NCI-H128 (cell line): ENCODE results near the gene TSPEAR.
A peak's percentile ranks its signal among the peaks of the same experiment; 100 is the strongest.
"Not testable (repeated sequence)": the region's sequence is repeated elsewhere in the genome, so short reads cannot be mapped to it uniquely, and the experiment has no call there.

Source experiments
- DNase-seq: peaks from one replicate; lab custom pipeline; 2025; ENCODE audit not compliant: unreplicated experiment; lab: John Stamatoyannopoulos, UW

The TSPEAR gene

GRCh38 chr21:44510508-44511218, 200.7 kb downstream of the TSPEAR start:
- DNase-seq, result peak; percentile 56

- DNase-seq, result no peak
Measured at GRCh38 chr21:44510109-44510507, 201.3 kb downstream of the TSPEAR start.

DNA sequence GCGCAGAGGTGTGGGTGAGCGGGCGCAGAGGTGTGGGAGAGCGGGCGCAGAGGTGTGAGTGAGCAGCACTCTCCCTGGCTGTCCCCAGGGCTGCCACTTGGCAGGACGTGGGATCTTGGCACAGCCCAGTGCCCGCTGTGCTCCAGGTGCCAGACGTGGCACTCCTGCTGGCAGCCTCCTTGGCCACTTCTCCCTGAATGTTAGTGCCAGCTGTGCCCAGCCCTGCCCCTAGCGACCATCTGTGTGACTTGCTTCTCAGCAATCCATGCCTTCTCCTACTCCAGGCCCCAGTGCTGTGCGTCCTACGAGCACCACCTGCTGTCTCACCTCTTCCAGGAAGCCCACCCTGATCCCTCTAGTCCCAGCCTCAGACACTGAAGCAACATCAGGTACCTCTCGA, 201.8 kb downstream of the TSPEAR start:
- DNase-seq, result no peak

GRCh38 chr21:44508711-44509445, 202.5 kb downstream of the TSPEAR start:
- no peak for DNase-seq

DNA sequence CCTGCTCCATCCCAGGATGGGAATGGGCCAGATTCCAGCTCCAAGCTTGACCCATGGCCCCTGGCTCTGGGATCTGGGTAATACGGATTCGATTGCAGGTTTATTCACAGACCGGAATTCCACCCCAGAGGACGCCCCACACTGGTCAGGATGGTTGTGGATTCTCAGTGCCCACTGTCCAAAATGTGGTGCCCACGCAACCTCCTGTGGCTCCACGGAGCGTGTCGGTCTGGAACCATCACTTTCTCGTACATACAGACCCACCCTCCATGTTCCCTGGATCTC, 203.0 kb downstream of the TSPEAR start:
- DNase-seq, result no peak

- DNase-seq, result no peak
Measured at GRCh38 chr21:44507673-44508425, 203.5 kb downstream of the TSPEAR start.

DNA sequence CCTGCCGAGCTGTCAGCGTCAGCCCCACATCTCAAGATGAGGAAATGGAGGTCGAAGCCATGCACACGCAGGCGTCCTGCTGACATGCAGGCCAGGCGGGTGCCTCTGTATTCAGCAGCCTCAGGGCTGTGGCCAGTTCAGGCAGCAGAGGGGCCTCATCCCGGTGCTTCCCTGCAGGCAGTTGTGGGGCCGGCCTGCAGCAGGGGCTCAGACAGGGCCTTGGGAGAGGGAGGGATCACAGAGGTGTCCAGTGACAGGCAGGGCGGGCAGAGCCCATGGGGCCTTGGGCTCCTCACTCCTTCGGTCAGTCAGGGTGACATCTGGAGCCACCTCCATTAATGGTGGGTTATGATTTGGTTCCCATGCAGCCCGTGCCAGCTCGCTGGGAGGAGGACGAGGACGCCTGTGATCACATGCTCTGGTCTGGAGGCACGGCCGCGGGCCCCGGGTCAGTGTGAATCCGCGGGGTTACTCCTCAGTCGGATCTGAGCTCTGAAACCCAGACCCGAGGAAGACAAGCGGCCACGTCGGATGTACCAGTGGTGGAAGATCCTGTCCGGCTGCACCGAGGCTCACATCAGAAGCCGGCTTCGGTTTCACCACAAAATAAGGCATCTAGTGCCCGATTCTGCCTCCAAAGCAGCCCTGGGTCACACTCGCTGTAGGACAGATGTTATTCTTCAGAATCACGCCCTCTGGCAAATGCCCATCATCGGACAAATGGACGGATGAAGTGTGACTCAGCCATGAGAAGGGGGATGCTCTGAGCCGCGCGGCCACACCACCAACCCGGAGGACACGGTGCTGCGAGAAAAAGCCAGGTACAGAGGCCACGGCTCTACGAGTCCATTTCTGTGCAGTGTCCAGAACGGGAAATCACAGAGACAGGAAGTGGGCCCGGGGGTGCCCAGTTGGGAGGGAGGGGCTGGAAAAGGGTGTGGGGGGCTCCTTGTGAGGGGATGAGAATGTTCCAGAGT, 204.8 kb downstream of the TSPEAR start:
- DNase-seq, result no peak

GRCh38 chr21:44505673-44506278, 205.6 kb downstream of the TSPEAR start:
- DNase-seq, result no peak

- no peak for DNase-seq
Measured at GRCh38 chr21:44503901-44504399, 207.4 kb downstream of the TSPEAR start.

DNA sequence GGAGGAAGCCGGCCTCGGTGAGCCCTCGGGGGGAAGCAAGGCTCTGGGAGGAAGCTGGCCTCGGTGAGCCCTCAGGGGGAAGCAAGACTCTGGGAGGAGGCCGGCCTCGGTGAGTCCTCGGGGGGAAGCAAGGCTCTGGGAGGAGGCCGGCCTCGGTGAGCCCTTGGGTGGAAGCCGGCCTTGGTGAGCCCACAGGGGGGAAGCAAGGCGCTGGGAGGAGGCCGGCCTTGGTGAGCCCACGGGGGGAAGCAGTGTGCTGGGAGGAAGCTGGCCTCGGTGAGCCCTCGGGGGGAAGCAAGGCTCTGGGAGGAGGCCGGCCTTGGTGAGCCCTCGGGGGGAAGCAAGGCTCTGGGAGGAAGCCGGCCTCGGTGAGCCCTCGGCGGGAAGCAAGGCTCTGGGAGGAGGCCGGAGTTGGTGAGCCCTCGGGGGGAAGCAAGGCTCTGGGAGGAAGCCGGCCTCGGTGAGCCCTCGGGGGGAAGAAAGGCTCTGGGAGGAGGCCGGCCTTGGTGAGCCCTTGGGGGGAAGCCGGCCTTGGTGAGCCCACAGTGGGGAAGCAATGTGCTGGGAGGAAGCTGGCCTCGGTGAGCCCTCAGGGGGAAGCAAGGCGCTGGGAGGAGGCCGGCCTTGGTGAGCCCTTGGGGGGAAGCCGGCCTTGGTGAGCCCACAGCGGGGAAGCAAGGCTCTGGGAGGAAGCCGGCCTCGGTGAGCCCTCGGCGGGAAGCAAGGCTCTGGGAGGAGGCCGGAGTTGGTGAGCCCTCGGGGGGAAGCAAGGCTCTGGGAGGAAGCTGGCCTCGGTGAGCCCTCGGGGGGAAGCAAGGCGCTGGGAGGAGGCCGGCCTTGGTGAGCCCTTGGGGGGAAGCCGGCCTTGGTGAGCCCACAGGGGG, 208.1 kb downstream of the TSPEAR start:
- DNase-seq, result not testable (repeated sequence)

DNA sequence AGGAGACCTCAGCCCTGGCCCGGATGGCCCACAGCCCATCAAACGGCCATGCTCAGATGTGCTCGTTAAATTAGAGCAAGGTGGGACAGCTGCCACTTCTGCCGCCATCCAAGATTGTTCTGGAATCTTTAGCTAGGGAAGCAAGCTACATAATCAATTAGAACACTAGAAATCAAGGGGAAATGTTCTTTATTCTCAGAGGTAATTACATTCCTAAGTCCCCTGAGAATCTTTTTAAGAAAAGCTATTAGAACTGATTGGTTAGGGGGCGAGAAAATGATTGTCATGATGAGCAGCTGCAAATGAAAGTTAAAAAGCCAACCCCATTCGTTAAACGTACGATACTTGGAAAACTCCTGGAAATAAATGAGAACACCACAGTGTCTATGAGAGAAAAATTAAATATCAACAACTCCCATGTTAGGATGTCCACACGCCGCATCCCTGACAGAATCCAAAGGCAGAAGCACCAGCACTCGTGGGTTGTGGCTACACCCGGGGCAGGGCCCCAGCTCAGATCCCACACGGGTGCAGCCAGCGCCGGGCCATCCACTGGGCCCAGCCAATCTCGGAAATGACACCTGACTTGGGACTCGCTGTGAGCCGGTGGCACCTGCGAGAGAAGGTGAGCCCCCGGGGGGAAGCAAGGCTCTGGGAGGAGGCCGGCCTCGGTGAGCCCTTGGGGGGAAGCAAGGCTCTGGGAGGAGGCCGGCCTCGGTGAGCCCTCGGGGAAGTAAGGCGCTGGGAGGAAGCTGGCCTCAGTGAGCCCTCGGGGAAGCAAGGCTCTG, 209.0 kb downstream of the TSPEAR start:
- no peak for DNase-seq

GRCh38 chr21:44500111-44500510, 211.3 kb downstream of the TSPEAR start:
- DNase-seq, result no peak

- DNase-seq, result no peak
Measured at GRCh38 chr21:44499631-44500030, 211.7 kb downstream of the TSPEAR start.

- no peak for DNase-seq
Measured at GRCh38 chr21:44499211-44499560, 212.2 kb downstream of the TSPEAR start.

- no peak for DNase-seq
Measured at GRCh38 chr21:44498280-44499210, 212.8 kb downstream of the TSPEAR start.

DNA sequence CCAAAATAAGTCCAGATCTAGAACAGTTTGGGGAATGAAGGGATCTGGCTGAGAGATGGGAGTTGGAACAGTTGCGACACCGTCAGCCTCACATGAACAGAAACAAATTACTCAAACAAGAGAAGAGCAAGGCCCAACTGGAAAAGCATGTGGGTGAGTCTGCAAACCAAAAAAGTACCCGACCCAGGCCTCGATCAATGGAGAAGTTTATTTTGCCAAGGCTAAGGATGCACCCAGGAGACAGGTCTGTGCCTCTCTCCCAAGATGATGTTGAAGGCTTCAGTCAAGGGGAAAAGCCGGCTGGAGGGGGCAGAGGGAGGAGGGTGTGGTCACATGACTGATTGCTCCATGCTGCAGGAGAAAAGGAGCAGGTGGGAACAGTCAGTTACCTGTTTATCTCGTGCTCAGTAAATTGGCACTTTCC, 213.7 kb downstream of the TSPEAR start:
- DNase-seq, result peak; percentile 35
